Esophagus squamous epithelium (tissue), 5 donors: ENCODE measurements around the gene IFT80. TPM values are rescaled to one million over a fixed set of nuclear protein-coding genes. Genes with fewer than 3 reads are reported as not detected.

Experiments
- DNase-seq: peaks from one replicate; lab custom pipeline; 2025; lab: John Stamatoyannopoulos, UW
- H3K27ac ChIP-seq, 4 donors: fragments of 200-600 bp; sonication (generic); one replicate each; pipeline ENCODE4 v1.5.1; 2016 to 2019; ENCODE audit warnings: mild to moderate bottlenecking in 1 of 4
- H3K27me3 ChIP-seq, 4 donors: fragments of 200-600 bp; sonication (generic); 1 replicate in 3 of 4; 2 replicates in 1 of 4; pipeline versions ENCODE4 v1.5.1 to v1.6.0; 2017 to 2021; ENCODE audit warnings: antibody characterized with exemption in 1 of 4
- H3K36me3 ChIP-seq, 3 donors: fragments of 200-600 bp; sonication (generic); one replicate each; pipeline ENCODE4 v1.5.1; 2016 to 2019
- H3K4me1 ChIP-seq, 3 donors: fragments of 200-600 bp; sonication (generic); one replicate each; pipeline ENCODE4 v1.5.1; 2017 to 2019
- H3K4me3 ChIP-seq, 4 donors: fragments of 200-600 bp; sonication (generic); 1 replicate in 3 of 4; 2 replicates in 1 of 4; pipeline ENCODE4 v1.5.1; 2016 to 2019; ENCODE audit warnings: mild to moderate bottlenecking in 2 of 4, moderate library complexity in 1 of 4
- H3K9me3 ChIP-seq, 3 donors: fragments of 200-600 bp; sonication (generic); one replicate each; pipeline ENCODE4 v1.5.1; 2016 to 2019
- POLR2A ChIP-seq, 4 donors: fragments of 450-650 bp; IDR thresholded peaks; one replicate each; pipeline ENCODE4 v1.6.1; 2017; ENCODE audit warnings: antibody characterized with exemption in 4 of 4, mild to moderate bottlenecking in 4 of 4, moderate library complexity in 3 of 4
- WGBS, 2 donors: methylation state at CpG; one replicate each; pipeline ENCODE4 v1.1.5; 2018; 5-methylcytosine and 5-hydroxymethylcytosine counted together
- intact Hi-C: fragments of 100-400 bp; cut with DNase I; formaldehyde crosslinking; loops from one replicate; pipeline ENCODE4 v1.15.0; 2022
- total RNA-seq, 4 donors: library from RNA; depleted of rRNA; stranded (reverse); fragments of >200 nt; gene quantifications; one replicate each; pipeline ENCODE4 v1.1.0, GENCODE V29; 2016
- TF ChIP-seq, protein P1 (sequence below), 6 experiments: fragments of 450-650 bp in 4 of 6; fragments of 200-600 bp in 2 of 6; sonication (generic) in 2 of 6; IDR thresholded peaks; one replicate each; pipeline ENCODE4 v1.5.1; 2016 to 2019; ENCODE audit warnings: antibody characterized with exemption in 6 of 6, mild to moderate bottlenecking in 4 of 6, moderate library complexity in 4 of 6
- donor health status: DM: yes; HTN: yes; CAD: no.

The IFT80 gene
- total RNA-seq, 4 donors from 2014 or later: 10.8 to 20.4 (median 14.9) TPM

DNA sequence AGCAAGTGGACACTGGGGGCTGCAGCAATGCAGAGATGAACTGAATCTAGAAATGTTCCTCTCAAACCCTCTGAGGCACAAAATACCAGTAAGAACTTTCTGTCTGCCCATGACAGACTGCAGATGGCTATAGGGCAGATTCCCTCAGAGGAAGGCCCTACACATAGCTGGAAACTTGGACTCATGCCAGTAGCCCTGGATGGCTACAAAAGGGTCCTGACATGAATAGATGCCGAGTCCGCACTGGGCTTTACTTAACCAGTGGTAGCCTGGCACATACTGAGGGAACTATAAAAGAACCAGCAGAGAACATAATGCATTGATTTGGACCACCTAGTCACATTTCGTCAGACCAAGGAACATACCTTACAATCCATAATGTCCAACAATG is 107.1 kb downstream of the IFT80 start:
- Histone ChIP-seq H3K4me3 (no peak overlapping the region), H3K36me3 (peaks cover 0 to 9% (median 0%) of the 10 kb centered on the region in 3 donors), H3K27ac (no peak overlapping the region), H3K9me3 (no peaks in the 10 kb centered on the region), H3K4me1 (no peaks in the 10 kb centered on the region), H3K27me3 (no peaks in the 10 kb centered on the region)
- no peak for TF ChIP-seq POLR2A (IDR thresholded peaks at IDR 0.05)
- TF ChIP-seq, protein P1, sequence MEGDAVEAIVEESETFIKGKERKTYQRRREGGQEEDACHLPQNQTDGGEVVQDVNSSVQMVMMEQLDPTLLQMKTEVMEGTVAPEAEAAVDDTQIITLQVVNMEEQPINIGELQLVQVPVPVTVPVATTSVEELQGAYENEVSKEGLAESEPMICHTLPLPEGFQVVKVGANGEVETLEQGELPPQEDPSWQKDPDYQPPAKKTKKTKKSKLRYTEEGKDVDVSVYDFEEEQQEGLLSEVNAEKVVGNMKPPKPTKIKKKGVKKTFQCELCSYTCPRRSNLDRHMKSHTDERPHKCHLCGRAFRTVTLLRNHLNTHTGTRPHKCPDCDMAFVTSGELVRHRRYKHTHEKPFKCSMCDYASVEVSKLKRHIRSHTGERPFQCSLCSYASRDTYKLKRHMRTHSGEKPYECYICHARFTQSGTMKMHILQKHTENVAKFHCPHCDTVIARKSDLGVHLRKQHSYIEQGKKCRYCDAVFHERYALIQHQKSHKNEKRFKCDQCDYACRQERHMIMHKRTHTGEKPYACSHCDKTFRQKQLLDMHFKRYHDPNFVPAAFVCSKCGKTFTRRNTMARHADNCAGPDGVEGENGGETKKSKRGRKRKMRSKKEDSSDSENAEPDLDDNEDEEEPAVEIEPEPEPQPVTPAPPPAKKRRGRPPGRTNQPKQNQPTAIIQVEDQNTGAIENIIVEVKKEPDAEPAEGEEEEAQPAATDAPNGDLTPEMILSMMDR (IDR thresholded peaks at IDR 0.05): no peak
- intact Hi-C loops: no loop called here
- WGBS, 2 donors: 84 to 87% methylated on average over 3 of the region's 3 CpGs
- no peak for DNase-seq

DNA sequence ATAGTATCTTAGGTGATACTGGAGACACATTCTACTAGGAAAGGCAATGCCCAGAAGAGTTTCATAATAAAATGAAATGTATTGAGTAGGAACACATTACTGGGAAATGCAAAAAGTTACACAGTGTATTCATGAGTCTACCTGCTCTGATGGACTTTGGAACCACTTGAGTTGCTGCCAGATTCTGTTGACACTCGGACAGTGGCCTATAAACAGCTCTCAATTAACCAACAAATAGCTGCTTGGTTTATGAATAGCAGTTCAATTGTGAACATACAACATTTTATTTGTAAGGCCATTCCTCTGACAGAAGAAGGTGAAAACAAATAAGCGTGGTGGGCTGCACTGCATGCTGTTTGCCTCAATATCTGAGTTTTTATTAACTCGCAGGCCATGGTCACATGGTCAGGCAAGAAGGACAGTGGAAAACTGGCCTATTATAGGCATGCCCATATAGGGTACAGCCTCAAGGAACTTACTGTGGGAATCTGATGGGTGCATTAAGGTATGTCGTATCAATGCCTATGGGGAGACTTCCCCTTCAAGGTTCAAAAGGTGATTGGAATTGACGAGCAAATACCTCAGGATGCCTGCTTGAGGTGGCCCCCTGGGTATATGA is 107.6 kb downstream of the IFT80 start:
- intact Hi-C loops: no loop called here
- WGBS, 2 donors: 86 to 93% methylated on average over 5 of the region's 5 CpGs

DNA sequence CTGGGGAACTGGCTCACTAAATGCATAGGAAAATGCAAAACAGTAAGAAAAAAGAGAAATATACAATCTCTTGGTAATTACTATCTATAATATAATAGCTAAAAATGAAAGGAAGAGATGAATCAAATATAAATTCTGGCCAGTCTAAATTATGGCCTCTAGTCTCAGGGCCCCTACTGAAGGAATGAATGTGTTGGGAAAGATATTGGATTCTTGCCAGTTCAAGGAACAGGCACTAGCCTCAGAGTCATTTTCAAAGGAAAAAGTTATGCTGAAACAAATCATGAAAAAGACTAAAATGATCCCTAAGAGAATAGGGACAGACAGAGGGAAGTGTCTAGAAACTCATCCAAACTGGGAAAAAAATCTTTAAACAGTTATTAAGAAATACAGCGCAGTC is 111.4 kb downstream of the IFT80 start:
- TF ChIP-seq, protein P1 (IDR thresholded peaks at IDR 0.05): no peak
- no peak for TF ChIP-seq POLR2A (IDR thresholded peaks at IDR 0.05)
- Histone ChIP-seq H3K27ac (no peak overlapping the region), H3K36me3 (peaks cover 0 to 6% (median 0%) of the 10 kb centered on the region in 3 donors), H3K27me3 (no peaks in the 10 kb centered on the region), H3K4me1 (no peaks in the 10 kb centered on the region), H3K4me3 (no peak overlapping the region), H3K9me3 (no peaks in the 10 kb centered on the region)
- intact Hi-C loops: no loop called here
- 100% methylated on average over 1 of the region's 1 CpG for WGBS, 2 donors
- DNase-seq: no peak

More for the DNA sequence above, 107.6 kb downstream of the IFT80 start:
- H3K4me3 ChIP-seq: no peak overlapping the region
- H3K9me3 ChIP-seq: no peaks in the 10 kb centered on the region
- DNase-seq: no peak
- H3K27ac ChIP-seq: no peak overlapping the region
- no peaks in the 10 kb centered on the region for H3K4me1 ChIP-seq
- H3K36me3 ChIP-seq: peaks cover 0 to 9% (median 0%) of the 10 kb centered on the region in 3 donors
- H3K27me3 ChIP-seq: no peaks in the 10 kb centered on the region
- TF ChIP-seq POLR2A (IDR thresholded peaks at IDR 0.05): no peak
- TF ChIP-seq, protein P1 (IDR thresholded peaks at IDR 0.05): no peak

DNA sequence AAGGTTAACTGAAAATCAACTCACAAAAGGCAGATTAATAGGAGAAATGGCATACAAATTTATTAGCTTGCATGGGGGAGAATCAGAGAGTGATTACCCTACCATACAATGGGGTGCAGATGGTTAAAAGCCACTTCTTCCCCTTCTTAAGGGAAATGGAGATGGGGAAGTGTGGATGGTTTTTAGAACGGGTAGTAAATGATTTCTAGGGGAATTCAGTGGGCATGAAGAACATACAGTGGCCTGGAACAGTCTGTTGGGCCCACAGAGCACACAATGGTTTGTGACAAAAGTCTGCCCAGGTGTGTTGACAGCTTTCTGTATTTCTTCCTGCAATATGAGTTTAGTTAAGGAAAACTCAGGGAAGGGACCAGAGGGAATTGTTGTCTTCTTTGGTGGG is 112.8 kb downstream of the IFT80 start:
- Histone ChIP-seq H3K27me3 (no peaks in the 10 kb centered on the region), H3K4me1 (no peaks in the 10 kb centered on the region), H3K27ac (no peak overlapping the region), H3K36me3 (peaks cover 0 to 14% (median 0%) of the 10 kb centered on the region in 3 donors), H3K4me3 (no peak overlapping the region), H3K9me3 (no peaks in the 10 kb centered on the region)
- DNase-seq: no peak
- intact Hi-C loops: no loop called here
- TF ChIP-seq POLR2A (IDR thresholded peaks at IDR 0.05): no peak
- whole genome bisulfite sequencing, 2 donors: 73 to 92% methylated on average over 1 of the region's 1 CpG

DNA sequence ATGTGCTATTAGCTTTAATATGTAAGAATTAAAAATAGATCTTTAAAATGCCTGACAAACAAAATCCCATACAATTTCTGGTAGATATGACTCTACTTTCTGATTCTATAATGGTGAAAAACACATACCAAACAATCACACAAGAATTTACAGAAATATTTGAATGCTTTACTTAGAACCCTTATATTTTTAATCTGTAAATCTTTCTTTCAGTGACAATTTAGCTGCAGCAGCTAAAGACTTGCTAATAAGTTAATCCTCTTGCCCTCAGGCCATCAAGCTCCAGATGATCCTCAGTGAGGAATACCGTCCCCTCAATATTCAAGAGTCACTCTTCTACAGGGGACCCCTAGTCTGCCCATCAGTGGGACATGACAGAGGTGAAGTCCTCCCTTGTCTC is 118.2 kb downstream of the IFT80 start:
- peaks cover 0 to 35% (median 0%) of the 10 kb centered on the region in 3 donors for H3K36me3 ChIP-seq
- H3K4me3 ChIP-seq: no peak overlapping the region
- intact Hi-C loops: no loop called here
- no peaks in the 10 kb centered on the region for H3K27me3 ChIP-seq
- no peaks in the 10 kb centered on the region for H3K9me3 ChIP-seq
- 80 to 100% methylated on average over 1 of the region's 1 CpG for WGBS, 2 donors
- no peak overlapping the region for H3K27ac ChIP-seq
- H3K4me1 ChIP-seq: no peaks in the 10 kb centered on the region
- no peak for DNase-seq
- TF ChIP-seq, protein P1 (IDR thresholded peaks at IDR 0.05): no peak
- TF ChIP-seq POLR2A (IDR thresholded peaks at IDR 0.05): no peak
